ENCODE measurements around the gene POLN. TPM values are rescaled to one million over a fixed set of nuclear protein-coding genes. Genes with fewer than 3 reads are reported as not detected.

Gene POLN
- total RNA-seq, 3 donors from 2014 or later, result 1.4 to 4.6 (median 1.4) TPM

DNA sequence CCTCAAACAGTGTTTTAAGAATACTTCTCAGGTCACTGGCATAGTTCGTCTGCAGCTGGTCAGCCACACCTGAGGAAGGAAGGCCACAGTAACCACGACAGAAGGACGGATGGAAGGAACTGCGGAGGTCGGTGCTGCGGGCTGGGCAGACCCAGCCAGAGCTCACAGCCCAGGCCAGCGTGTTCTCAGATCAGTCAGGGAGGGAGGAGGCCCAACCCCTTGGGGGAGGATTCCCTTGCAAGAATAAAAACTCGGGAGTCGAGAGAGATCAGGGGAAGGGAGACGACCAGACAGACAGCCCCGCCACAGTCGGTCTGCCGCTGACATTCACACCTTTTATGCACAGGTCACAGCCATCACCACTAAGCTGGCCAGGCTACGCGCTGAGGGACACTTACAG, 31.3 kb upstream of the POLN start:
- ATAC-seq, result no peak
- Histone ChIP-seq H3K36me3 (ENCODE audit: low read depth) (no peaks in the 10 kb centered on the region), H3K4me3 (no peak overlapping the region), H3K9me3 (no peaks in the 10 kb centered on the region), H3K4me1 (ENCODE audit: low read depth) (no peaks in the 10 kb centered on the region)
- intact Hi-C loops (cut with DNase I, micrococcal nuclease), result no loop called here
- peak in 1 of 3 donors; percentile 39 for DNase-seq
- TF ChIP-seq, protein P1, sequence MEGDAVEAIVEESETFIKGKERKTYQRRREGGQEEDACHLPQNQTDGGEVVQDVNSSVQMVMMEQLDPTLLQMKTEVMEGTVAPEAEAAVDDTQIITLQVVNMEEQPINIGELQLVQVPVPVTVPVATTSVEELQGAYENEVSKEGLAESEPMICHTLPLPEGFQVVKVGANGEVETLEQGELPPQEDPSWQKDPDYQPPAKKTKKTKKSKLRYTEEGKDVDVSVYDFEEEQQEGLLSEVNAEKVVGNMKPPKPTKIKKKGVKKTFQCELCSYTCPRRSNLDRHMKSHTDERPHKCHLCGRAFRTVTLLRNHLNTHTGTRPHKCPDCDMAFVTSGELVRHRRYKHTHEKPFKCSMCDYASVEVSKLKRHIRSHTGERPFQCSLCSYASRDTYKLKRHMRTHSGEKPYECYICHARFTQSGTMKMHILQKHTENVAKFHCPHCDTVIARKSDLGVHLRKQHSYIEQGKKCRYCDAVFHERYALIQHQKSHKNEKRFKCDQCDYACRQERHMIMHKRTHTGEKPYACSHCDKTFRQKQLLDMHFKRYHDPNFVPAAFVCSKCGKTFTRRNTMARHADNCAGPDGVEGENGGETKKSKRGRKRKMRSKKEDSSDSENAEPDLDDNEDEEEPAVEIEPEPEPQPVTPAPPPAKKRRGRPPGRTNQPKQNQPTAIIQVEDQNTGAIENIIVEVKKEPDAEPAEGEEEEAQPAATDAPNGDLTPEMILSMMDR (IDR thresholded peaks at IDR 0.05), result no peak

DNA sequence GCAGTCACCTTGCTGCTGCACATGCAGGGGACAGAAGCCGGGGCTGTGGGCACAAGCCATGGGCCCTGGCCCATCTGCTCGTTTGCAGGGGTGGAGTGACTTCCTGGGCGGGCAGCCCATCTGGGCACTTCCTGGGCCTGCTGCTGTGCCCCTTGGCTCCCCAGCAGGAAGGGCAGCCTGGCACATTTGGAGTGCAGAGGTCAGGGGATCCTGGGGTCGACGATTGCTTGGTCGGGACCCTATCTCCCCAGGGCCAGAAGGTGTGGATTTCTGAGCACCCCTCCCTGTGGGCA, 30.9 kb upstream of the POLN start:
- no peaks in the 10 kb centered on the region for H3K4me1 ChIP-seq (ENCODE audit: low read depth)
- DNase-seq (no peak), ATAC-seq (no peak)
- H3K36me3 ChIP-seq (ENCODE audit: low read depth), result no peaks in the 10 kb centered on the region
- H3K9me3 ChIP-seq, result no peaks in the 10 kb centered on the region
- no peak overlapping the region for H3K4me3 ChIP-seq
- TF ChIP-seq, protein P1 (IDR thresholded peaks at IDR 0.05), result no peak
- intact Hi-C loops (cut with DNase I, micrococcal nuclease), result no loop called here

GRCh38 chr4:2272026-2272827, 30.3 kb upstream of the POLN start:
- Histone ChIP-seq H3K9me3 (no peaks in the 10 kb centered on the region), H3K4me1 (ENCODE audit: low read depth) (no peaks in the 10 kb centered on the region), H3K4me3 (no peak overlapping the region), H3K36me3 (ENCODE audit: low read depth) (no peaks in the 10 kb centered on the region)
- DNase-seq (peak in 2 of 3 donors; percentile 17 to 47), ATAC-seq (no peak)
- intact Hi-C loops (cut with DNase I, micrococcal nuclease), result no loop called here
- TF ChIP-seq, protein P1 (IDR thresholded peaks at IDR 0.05), result no peak

- H3K4me3 ChIP-seq, result no peak overlapping the region
- no peaks in the 10 kb centered on the region for H3K36me3 ChIP-seq (ENCODE audit: low read depth)
Observed at GRCh38 chr4:2271279-2272025, 29.5 kb upstream of the POLN start.

DNA sequence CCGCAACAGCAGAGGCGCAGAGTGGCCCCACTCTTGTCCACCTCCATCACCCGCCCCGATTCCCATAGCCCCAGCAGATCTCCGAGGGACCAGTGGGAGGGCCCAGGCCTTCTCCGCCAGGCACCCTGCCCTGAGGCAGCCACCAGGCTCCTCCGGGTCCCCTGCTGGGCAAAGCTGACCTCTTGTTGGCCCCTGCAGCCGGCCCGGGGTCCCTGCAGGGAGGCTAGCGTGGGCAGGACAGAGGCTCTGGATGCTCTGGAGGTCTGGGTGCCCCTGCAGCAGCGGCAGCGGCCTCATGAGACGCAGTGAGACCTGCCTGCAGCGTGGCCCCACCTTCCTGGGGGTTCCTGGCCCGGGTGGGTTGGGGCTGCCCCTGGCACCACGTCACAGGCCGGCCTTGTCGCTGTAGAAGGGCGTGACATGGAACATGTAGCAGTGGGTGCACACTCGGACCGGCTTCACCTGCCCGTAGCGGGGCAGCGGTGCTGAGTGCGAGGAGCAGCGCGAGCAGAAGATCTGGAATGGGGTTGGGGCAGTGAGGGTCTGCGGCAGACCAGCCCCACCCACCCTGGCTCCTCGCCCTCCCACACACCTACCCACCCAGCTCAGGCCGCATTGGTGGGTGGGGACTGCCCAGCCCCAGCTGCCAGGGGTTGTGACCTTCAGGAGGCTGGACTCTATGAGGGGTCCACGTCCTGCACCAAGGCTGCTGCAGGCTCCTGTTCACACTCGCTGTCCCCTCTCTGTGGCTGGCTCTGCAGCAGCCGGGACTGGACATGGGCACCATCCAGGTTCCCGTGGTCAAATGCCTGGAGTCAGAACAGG, 28.6 kb upstream of the POLN start:
- intact Hi-C loops (cut with DNase I, micrococcal nuclease), result no loop called here
- H3K9me3 ChIP-seq, result no peaks in the 10 kb centered on the region
- H3K36me3 ChIP-seq (ENCODE audit: low read depth), result no peaks in the 10 kb centered on the region
- TF ChIP-seq, protein P1 (IDR thresholded peaks at IDR 0.05), result no peak
- no peak overlapping the region for H3K4me3 ChIP-seq
- DNase-seq (peak in 2 of 3 donors; percentile 18 to 43), ATAC-seq (no peak)
- no peaks in the 10 kb centered on the region for H3K4me1 ChIP-seq (ENCODE audit: low read depth)

More at GRCh38 chr4:2271279-2272025, 29.5 kb upstream of the POLN start:
- Histone ChIP-seq H3K9me3 (no peaks in the 10 kb centered on the region), H3K4me1 (ENCODE audit: low read depth) (no peaks in the 10 kb centered on the region)
- ATAC-seq (no peak), DNase-seq (peak in 2 of 3 donors; percentile 23 to 47)
- TF ChIP-seq, protein P1 (IDR thresholded peaks at IDR 0.05), result no peak
- intact Hi-C loops (cut with DNase I, micrococcal nuclease), result no loop called here

All from mucosa of descending colon (tissue), 3 donors.